ENCODE measurements around the gene UBE2D4.

The UBE2D4 gene

GRCh38 chr7:43938892-43939482 lies 12.8 kb downstream of the UBE2D4 start:
- DNase-seq (ENCODE audit: extremely low spot score) = no peak
- ChIA-PET CTCF (no interaction called here), POLR2A (interaction anchor here (2.4 kb wide), 1 partner anchor 70 kb away, joined by 9 read pairs; the partner anchor contains the start of gene MRPS24)
- TF ChIP-seq SP1 (IDR thresholded peaks at IDR 0.05) = no peak
- TF ChIP-seq SUZ12 (IDR thresholded peaks at IDR 0.05) = no peak
- no peak for TF ChIP-seq LEF1 (IDR thresholded peaks at IDR 0.05; ENCODE audit: borderline replicate concordance)
- TF ChIP-seq TARDBP (IDR thresholded peaks at IDR 0.05) = no peak
- no peak for TF ChIP-seq PKNOX1 (IDR thresholded peaks at IDR 0.05)
- TF ChIP-seq ARNT (IDR thresholded peaks at IDR 0.05) = no peak
- TF ChIP-seq HDGF (IDR thresholded peaks at IDR 0.05; ENCODE audit: borderline replicate concordance) = no peak
- TF ChIP-seq FOXA1 (IDR thresholded peaks at IDR 0.05) = no peak

GRCh38 chr7:43942250-43942649 lies 16.0 kb downstream of the UBE2D4 start:
- TF ChIP-seq CTBP1 (IDR thresholded peaks at IDR 0.05; ENCODE audit: borderline replicate concordance) = no peak
- TF ChIP-seq ZNF384 (IDR thresholded peaks at IDR 0.05) = no peak
- TF ChIP-seq SUZ12 (IDR thresholded peaks at IDR 0.05) = no peak
- TF ChIP-seq FOXK2 (IDR thresholded peaks at IDR 0.05) = no peak
- TF ChIP-seq HDGF (IDR thresholded peaks at IDR 0.05; ENCODE audit: borderline replicate concordance) = no peak
- no peak for TF ChIP-seq ELF4 (IDR thresholded peaks at IDR 0.05)
- TF ChIP-seq LEF1 (IDR thresholded peaks at IDR 0.05; ENCODE audit: borderline replicate concordance) = no peak
- TF ChIP-seq ARNT (IDR thresholded peaks at IDR 0.05) = no peak
- TF ChIP-seq FOXA1 (IDR thresholded peaks at IDR 0.05) = no peak
- TF ChIP-seq NFRKB (IDR thresholded peaks at IDR 0.05) = no peak
- no peak for TF ChIP-seq TARDBP (IDR thresholded peaks at IDR 0.05)
- no peak for TF ChIP-seq BHLHE40 (IDR thresholded peaks at IDR 0.05; ENCODE audit: borderline replicate concordance)
- TF ChIP-seq SP1 (IDR thresholded peaks at IDR 0.05) = no peak
- TF ChIP-seq PKNOX1 (IDR thresholded peaks at IDR 0.05) = no peak
- no peak for TF ChIP-seq L3MBTL2 (conservative IDR thresholded peaks at IDR 0.05)
- no peak for DNase-seq (ENCODE audit: extremely low spot score)
- POLR2A ChIA-PET = no interaction called here
- CTCF ChIA-PET = no interaction called here

- no peak for TF ChIP-seq ZNF384 (IDR thresholded peaks at IDR 0.05)
- no peak for TF ChIP-seq ARNT (IDR thresholded peaks at IDR 0.05)
- no peak for TF ChIP-seq SP1 (IDR thresholded peaks at IDR 0.05)
- TF ChIP-seq L3MBTL2 (conservative IDR thresholded peaks at IDR 0.05) = no peak
- TF ChIP-seq CTBP1 (IDR thresholded peaks at IDR 0.05; ENCODE audit: borderline replicate concordance) = no peak
- POLR2A ChIA-PET = interaction anchor here (1.3 kb wide), 1 partner anchor 73 kb away, joined by 4 read pairs; the partner anchor contains the start of gene MRPS24
- no peak for DNase-seq (ENCODE audit: extremely low spot score)
- CTCF ChIA-PET = no interaction called here
These were observed 16.8 kb downstream of the UBE2D4 start for GRCh38 chr7:43942997-43943396.

- no peak for TF ChIP-seq TARDBP (IDR thresholded peaks at IDR 0.05)
- no peak for TF ChIP-seq ZNF384 (IDR thresholded peaks at IDR 0.05)
- no peak for TF ChIP-seq FOXM1 (IDR thresholded peaks at IDR 0.05; ENCODE audit: borderline replicate concordance)
- no peak for TF ChIP-seq NFRKB (IDR thresholded peaks at IDR 0.05)
- TF ChIP-seq LEF1 (IDR thresholded peaks at IDR 0.05; ENCODE audit: borderline replicate concordance) = no peak
- POLR2A ChIA-PET = interaction anchor here (1.3 to 1.6 kb wide), 2 partner anchors 17 to 74 kb away, joined by 4 to 5 read pairs; partner anchors contain the start of genes MRPS24 and UBE2D4
- CTCF ChIA-PET = no interaction called here
- no peak for DNase-seq (ENCODE audit: extremely low spot score)
These were observed 17.4 kb downstream of the UBE2D4 start for GRCh38 chr7:43943417-43944187.

- ChIA-PET POLR2A (interaction anchor here (1.3 to 1.6 kb wide), 2 partner anchors 18 to 75 kb away, joined by 4 to 5 read pairs; partner anchors contain the start of genes MRPS24 and UBE2D4), CTCF (no interaction called here)
- TF ChIP-seq HDGF (IDR thresholded peaks at IDR 0.05; ENCODE audit: borderline replicate concordance) (no peak), ELF4 (IDR thresholded peaks at IDR 0.05) (no peak), ARNT (IDR thresholded peaks at IDR 0.05) (no peak), L3MBTL2 (conservative IDR thresholded peaks at IDR 0.05) (no peak), SUZ12 (IDR thresholded peaks at IDR 0.05) (no peak), SP1 (IDR thresholded peaks at IDR 0.05) (no peak), NFRKB (IDR thresholded peaks at IDR 0.05) (no peak), ZNF384 (IDR thresholded peaks at IDR 0.05) (no peak), BHLHE40 (IDR thresholded peaks at IDR 0.05; ENCODE audit: borderline replicate concordance) (no peak), FOXM1 (IDR thresholded peaks at IDR 0.05; ENCODE audit: borderline replicate concordance) (no peak), FOXA1 (IDR thresholded peaks at IDR 0.05) (no peak), LEF1 (IDR thresholded peaks at IDR 0.05; ENCODE audit: borderline replicate concordance) (no peak), TARDBP (IDR thresholded peaks at IDR 0.05) (no peak), FOXK2 (IDR thresholded peaks at IDR 0.05) (no peak), CTBP1 (IDR thresholded peaks at IDR 0.05; ENCODE audit: borderline replicate concordance) (no peak)
- no peak for DNase-seq (ENCODE audit: extremely low spot score)
These were observed 18.1 kb downstream of the UBE2D4 start for GRCh38 chr7:43944286-43944685.

- POLR2A ChIA-PET = no interaction called here
- TF ChIP-seq FOXK2 (IDR thresholded peaks at IDR 0.05) = no peak
- TF ChIP-seq SUZ12 (IDR thresholded peaks at IDR 0.05) = no peak
- no peak for TF ChIP-seq HDGF (IDR thresholded peaks at IDR 0.05; ENCODE audit: borderline replicate concordance)
- no peak for TF ChIP-seq ELF4 (IDR thresholded peaks at IDR 0.05)
- no peak for TF ChIP-seq PKNOX1 (IDR thresholded peaks at IDR 0.05)
- TF ChIP-seq ARNT (IDR thresholded peaks at IDR 0.05) = no peak
- no peak for TF ChIP-seq TARDBP (IDR thresholded peaks at IDR 0.05)
- CTCF ChIA-PET = no interaction called here
- DNase-seq (ENCODE audit: extremely low spot score) = no peak
These were observed 25.8 kb downstream of the UBE2D4 start for GRCh38 chr7:43952028-43952427.
